OCI-LY1 (cell line): ENCODE results near the gene LIAS.

Experiments
- EZH2 ChIP-seq: fragments of 200-600 bp; sonication (generic), shearing (Covaris generic); IDR thresholded peaks from 2 replicates; pipeline ENCODE4 v1.8.0; 2017; ENCODE audit warnings: borderline replicate concordance, mixed run types, mild to moderate bottlenecking, antibody characterized with exemption, low read length, moderate library complexity, mixed read lengths
- TF ChIP-seq, protein P1 (sequence below): fragments of 200-600 bp; sonication (generic), shearing (Covaris generic); IDR thresholded peaks from 2 replicates; pipeline ENCODE4 v1.5.1; 2017; ENCODE audit warnings: mild to moderate bottlenecking, antibody characterized with exemption, low read length, moderate library complexity, mixed read lengths

DNA sequence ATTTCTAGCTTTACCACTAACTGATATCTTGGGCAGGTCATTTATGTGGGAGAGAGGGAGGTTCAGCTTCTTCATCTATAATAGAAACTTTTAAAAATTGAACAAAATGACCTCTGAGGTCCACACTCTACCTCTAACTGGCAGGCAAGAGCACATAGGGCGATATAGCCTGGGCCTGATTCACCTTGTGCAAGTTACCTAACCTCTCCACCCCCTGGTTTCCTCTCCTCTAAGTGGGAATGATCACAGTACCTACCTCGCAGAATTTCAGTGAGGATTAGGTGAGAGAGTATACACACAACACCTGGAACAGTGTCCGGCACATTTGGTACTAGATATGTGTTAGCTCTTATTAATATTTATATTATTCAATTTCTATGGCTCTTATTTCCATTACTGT is 36.6 kb upstream of the LIAS start:
- TF ChIP-seq, protein P1, sequence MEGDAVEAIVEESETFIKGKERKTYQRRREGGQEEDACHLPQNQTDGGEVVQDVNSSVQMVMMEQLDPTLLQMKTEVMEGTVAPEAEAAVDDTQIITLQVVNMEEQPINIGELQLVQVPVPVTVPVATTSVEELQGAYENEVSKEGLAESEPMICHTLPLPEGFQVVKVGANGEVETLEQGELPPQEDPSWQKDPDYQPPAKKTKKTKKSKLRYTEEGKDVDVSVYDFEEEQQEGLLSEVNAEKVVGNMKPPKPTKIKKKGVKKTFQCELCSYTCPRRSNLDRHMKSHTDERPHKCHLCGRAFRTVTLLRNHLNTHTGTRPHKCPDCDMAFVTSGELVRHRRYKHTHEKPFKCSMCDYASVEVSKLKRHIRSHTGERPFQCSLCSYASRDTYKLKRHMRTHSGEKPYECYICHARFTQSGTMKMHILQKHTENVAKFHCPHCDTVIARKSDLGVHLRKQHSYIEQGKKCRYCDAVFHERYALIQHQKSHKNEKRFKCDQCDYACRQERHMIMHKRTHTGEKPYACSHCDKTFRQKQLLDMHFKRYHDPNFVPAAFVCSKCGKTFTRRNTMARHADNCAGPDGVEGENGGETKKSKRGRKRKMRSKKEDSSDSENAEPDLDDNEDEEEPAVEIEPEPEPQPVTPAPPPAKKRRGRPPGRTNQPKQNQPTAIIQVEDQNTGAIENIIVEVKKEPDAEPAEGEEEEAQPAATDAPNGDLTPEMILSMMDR, result no peak
- TF ChIP-seq EZH2, result no peak
